Thoracic aorta (tissue), 2 donors: ENCODE results near the gene PDILT. TPM values are rescaled to one million over a fixed set of nuclear protein-coding genes. Genes with fewer than 3 reads are reported as not detected.

Source experiments
- ATAC-seq: fragments of 150-250 bp; one replicate; pipeline ENCODE4 v1.8.0; 2017; ENCODE audit warnings: low read depth; ENCODE audit not compliant: insufficient number of reproducible peaks, low FRiP score
- DNase-seq: peaks from one replicate; pipeline ENCODE4 v3.0.0-alpha.2; 2020; ENCODE audit warnings: low spot score
- H3K27ac ChIP-seq, 2 donors: fragments of 200-600 bp; sonication (generic); 1 replicate in 1 of 2; 2 replicates in 1 of 2; pipeline ENCODE4 v1.5.1; 2016; ENCODE audit warnings: mild to moderate bottlenecking in 2 of 2, moderate library complexity in 2 of 2
- H3K27me3 ChIP-seq: fragments of 200-600 bp; sonication (generic); replicated peaks from 2 replicates; pipeline ENCODE4 v1.6.0; 2016; ENCODE audit warnings: mild to moderate bottlenecking; ENCODE audit not compliant: insufficient read depth
- H3K36me3 ChIP-seq: fragments of 200-600 bp; sonication (generic); one replicate; pipeline ENCODE4 v1.5.1; 2016
- H3K4me1 ChIP-seq, 2 donors: fragments of 200-600 bp; sonication (generic); 1 replicate in 1 of 2; 2 replicates in 1 of 2; pipeline versions ENCODE4 v1.5.1 to v1.6.0; 2016; ENCODE audit warnings: low read depth in 2 of 2, mild to moderate bottlenecking in 1 of 2; ENCODE audit not compliant: control insufficient read depth in 1 of 2
- H3K4me3 ChIP-seq: fragments of 200-600 bp; sonication (generic); 2 replicates; pipeline ENCODE4 v1.5.1; 2016; ENCODE audit warnings: mild to moderate bottlenecking
- H3K9me3 ChIP-seq: fragments of 200-600 bp; sonication (generic); 2 replicates; pipeline ENCODE4 v1.5.1; 2016
- total RNA-seq, 2 donors: library from RNA; depleted of rRNA; stranded (reverse); fragments of >200 nt; gene quantifications; one replicate each; pipeline versions ENCODE4 v1.1.0 to v1.2.3, GENCODE V29; 2016
- TF ChIP-seq, protein P1 (sequence below): fragments of 200-600 bp; sonication (generic); IDR thresholded peaks from one replicate; pipeline ENCODE4 v1.5.1; 2019; ENCODE audit warnings: antibody characterized with exemption

Gene PDILT
- total RNA-seq, 2 donors from 2014 or later = not detected

- TF ChIP-seq, protein P1, sequence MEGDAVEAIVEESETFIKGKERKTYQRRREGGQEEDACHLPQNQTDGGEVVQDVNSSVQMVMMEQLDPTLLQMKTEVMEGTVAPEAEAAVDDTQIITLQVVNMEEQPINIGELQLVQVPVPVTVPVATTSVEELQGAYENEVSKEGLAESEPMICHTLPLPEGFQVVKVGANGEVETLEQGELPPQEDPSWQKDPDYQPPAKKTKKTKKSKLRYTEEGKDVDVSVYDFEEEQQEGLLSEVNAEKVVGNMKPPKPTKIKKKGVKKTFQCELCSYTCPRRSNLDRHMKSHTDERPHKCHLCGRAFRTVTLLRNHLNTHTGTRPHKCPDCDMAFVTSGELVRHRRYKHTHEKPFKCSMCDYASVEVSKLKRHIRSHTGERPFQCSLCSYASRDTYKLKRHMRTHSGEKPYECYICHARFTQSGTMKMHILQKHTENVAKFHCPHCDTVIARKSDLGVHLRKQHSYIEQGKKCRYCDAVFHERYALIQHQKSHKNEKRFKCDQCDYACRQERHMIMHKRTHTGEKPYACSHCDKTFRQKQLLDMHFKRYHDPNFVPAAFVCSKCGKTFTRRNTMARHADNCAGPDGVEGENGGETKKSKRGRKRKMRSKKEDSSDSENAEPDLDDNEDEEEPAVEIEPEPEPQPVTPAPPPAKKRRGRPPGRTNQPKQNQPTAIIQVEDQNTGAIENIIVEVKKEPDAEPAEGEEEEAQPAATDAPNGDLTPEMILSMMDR = no peak
- Histone ChIP-seq H3K27ac (no peak overlapping the region), H3K27me3 (no peaks in the 10 kb centered on the region), H3K36me3 (no peaks in the 10 kb centered on the region), H3K4me3 (no peak overlapping the region), H3K4me1 (no peaks in the 10 kb centered on the region), H3K9me3 (no peaks in the 10 kb centered on the region)
- ATAC-seq = no peak
- DNase-seq = no peak
Measured at GRCh38 chr16:20329392-20330138, 75.0 kb downstream of the PDILT start.

GRCh38 chr16:20327444-20328041 is 77.0 kb downstream of the PDILT start, which contains the start of gene GP2:
TSS of gene GP2 (minus strand) at chr16:20327513. CDS start at chr16:20326431, 1,082 bp downstream.
- no peak within 1 kb of the TSS for H3K27ac ChIP-seq
- TF ChIP-seq, protein P1 = no peak
- ATAC-seq (no peak), DNase-seq (no peak)
- no peak within 1 kb of the TSS for H3K4me3 ChIP-seq
- H3K36me3 ChIP-seq = no peaks in the 10 kb centered on the region
- H3K9me3 ChIP-seq = no peaks in the 10 kb centered on the region
- no peaks in the 10 kb centered on the region for H3K27me3 ChIP-seq
- H3K4me1 ChIP-seq = no peaks in the 10 kb centered on the region

DNA sequence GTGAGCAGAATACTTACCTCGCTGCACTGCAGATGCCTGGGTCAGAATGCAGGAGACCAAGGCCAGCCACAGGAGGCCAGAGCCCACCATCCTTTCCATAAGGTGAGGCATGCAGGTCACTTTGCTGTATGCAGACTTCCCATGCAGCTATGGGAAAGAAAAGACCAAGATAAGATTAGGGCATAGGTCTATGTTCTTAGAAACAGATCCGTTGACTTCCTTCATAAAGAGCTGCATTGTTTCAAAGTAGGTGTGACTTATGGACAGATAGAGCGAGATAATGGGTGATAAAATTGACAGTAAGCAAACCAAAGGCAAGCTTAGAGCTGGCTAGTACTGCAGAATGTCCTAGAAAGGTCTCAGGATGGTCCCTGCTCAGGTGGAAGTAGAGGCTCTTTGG is 78.2 kb downstream of the PDILT start:
- no peak overlapping the region for H3K4me3 ChIP-seq
- H3K27me3 ChIP-seq = no peaks in the 10 kb centered on the region
- H3K9me3 ChIP-seq = no peaks in the 10 kb centered on the region
- no peaks in the 10 kb centered on the region for H3K4me1 ChIP-seq
- DNase-seq (no peak), ATAC-seq (no peak)
- H3K27ac ChIP-seq = no peak overlapping the region
- no peaks in the 10 kb centered on the region for H3K36me3 ChIP-seq
- TF ChIP-seq, protein P1 = no peak

DNA sequence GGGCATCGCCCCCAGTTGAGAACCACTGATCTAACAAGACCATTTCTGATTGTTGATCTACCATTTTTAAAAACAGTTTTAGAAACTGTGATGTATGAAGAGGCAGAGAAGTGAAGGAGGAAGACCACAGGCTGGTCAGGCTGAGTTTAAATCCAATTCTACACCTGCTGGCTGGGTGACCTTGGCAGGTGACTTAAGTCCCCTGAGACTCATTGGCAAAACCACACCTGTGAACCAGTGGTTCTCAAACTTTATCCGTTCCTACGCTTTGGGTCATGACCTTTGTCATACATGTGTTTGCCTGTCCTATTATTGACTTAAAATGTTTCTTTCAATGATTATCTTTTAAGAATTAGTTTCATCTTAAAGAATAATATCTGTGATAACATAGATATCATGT is 79.5 kb downstream of the PDILT start:
- H3K27me3 ChIP-seq = no peaks in the 10 kb centered on the region
- H3K4me3 ChIP-seq = no peak overlapping the region

DNA sequence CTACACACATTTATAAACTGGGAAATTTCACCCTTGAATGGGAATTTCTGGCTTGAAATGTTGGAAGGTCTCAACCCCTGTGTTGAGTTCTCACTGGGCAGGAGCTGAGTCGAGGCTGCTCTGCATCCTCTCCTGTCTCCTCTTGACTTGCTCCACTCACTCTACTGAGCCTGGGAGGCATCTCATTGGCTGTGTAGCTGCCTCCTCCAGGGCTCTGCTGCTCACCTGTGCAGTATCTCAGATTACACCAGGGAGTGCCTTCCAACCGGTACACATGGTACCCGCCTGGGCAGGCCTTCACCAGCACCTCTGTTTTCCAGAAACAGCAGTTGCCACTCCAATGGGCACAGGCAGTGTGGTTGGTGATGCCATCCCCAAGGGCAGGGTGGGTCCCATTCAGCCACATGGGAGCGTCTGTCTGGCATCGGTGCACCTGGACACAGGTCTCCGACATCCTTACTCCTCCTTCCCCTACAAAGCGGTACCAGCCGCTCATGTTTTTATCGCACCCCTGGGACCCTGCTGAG is 80.9 kb downstream of the PDILT start:
- ATAC-seq = no peak
- no peak for DNase-seq
- Histone ChIP-seq H3K36me3 (no peaks in the 10 kb centered on the region), H3K27me3 (no peaks in the 10 kb centered on the region), H3K27ac (no peak overlapping the region), H3K9me3 (no peaks in the 10 kb centered on the region), H3K4me1 (no peaks in the 10 kb centered on the region), H3K4me3 (no peak overlapping the region)
- TF ChIP-seq, protein P1 = no peak

More for the DNA sequence above, 79.5 kb downstream of the PDILT start:
- H3K4me1 ChIP-seq = no peaks in the 10 kb centered on the region
- H3K36me3 ChIP-seq = no peaks in the 10 kb centered on the region
- no peak overlapping the region for H3K27ac ChIP-seq
- no peaks in the 10 kb centered on the region for H3K9me3 ChIP-seq
- no peak for ATAC-seq
- TF ChIP-seq, protein P1 = no peak
- no peak for DNase-seq
